Osteoblast (primary cell): ENCODE measurements around the gene POLR2L. TPM values are rescaled to one million over a fixed set of nuclear protein-coding genes. Genes with fewer than 3 reads are reported as not detected.

ENCODE experiments used
- DNase-seq: peaks from one replicate; pipeline ENCODE4 v3.0.0; 2011; ENCODE audit warnings: low spot score, mixed read lengths; ENCODE audit not compliant: insufficient read length; ENCODE audit errors: missing footprints
- H2AFZ ChIP-seq: 2 replicates; pipeline ENCODE4 v1.6.0; 2011; ENCODE audit warnings: mild to moderate bottlenecking, low read length
- H3K27ac ChIP-seq: 2 replicates; pipeline ENCODE4 v1.5.1; 2011; ENCODE audit warnings: mild to moderate bottlenecking, low read depth, low read length, moderate library complexity
- H3K27me3 ChIP-seq: 2 replicates; pipeline ENCODE4 v1.6.0; 2012; ENCODE audit warnings: mild to moderate bottlenecking, control low read depth, inconsistent platforms, low read length, moderate library complexity; ENCODE audit not compliant: insufficient read depth
- H3K36me3 ChIP-seq: 2 replicates; pipeline ENCODE4 v1.5.1; 2011; ENCODE audit warnings: mild to moderate bottlenecking, low read length, control low read depth, moderate library complexity; ENCODE audit not compliant: insufficient read depth
- H3K4me1 ChIP-seq: 2 replicates; pipeline ENCODE4 v1.5.1; 2011; ENCODE audit warnings: mild to moderate bottlenecking, low read length, control low read depth, moderate library complexity; ENCODE audit not compliant: insufficient read depth
- H3K4me2 ChIP-seq: 2 replicates; pipeline ENCODE4 v1.6.0; 2011; ENCODE audit warnings: mild to moderate bottlenecking, low read length; ENCODE audit not compliant: insufficient read depth
- H3K4me3 ChIP-seq: fragments of 200-600 bp; sonication (generic); 3 replicates; pipeline ENCODE4 v1.5.1; 2012; ENCODE audit warnings: mild to moderate bottlenecking, low read length, inconsistent platforms; ENCODE audit not compliant: insufficient read depth
- H3K79me2 ChIP-seq: 2 replicates; pipeline ENCODE4 v1.6.0; 2012; ENCODE audit warnings: mild to moderate bottlenecking, low read length, control low read depth, inconsistent platforms; ENCODE audit not compliant: insufficient read depth
- H3K9me3 ChIP-seq: 2 replicates; pipeline ENCODE4 v1.5.1; 2011; ENCODE audit warnings: low read depth, low read length, control low read depth
- H4K20me1 ChIP-seq: 2 replicates; pipeline ENCODE4 v1.6.0; 2012; ENCODE audit warnings: mild to moderate bottlenecking, low read length, control low read depth; ENCODE audit not compliant: insufficient read depth
- total RNA-seq: library from RNA; depleted of rRNA; stranded (reverse); fragments of >200 nt; gene quantifications from 2 replicates; pipeline ENCODE4 v1.2.3, GENCODE V29; 2012
- TF ChIP-seq, protein P1 (sequence below): IDR thresholded peaks from 2 replicates; pipeline ENCODE4 v1.5.1; 2011; ENCODE audit warnings: mild to moderate bottlenecking, low read depth, low read length, moderate library complexity; ENCODE audit errors: extremely low read depth

Gene POLR2L
- total RNA-seq, 1 donor: 60.8 TPM

DNA sequence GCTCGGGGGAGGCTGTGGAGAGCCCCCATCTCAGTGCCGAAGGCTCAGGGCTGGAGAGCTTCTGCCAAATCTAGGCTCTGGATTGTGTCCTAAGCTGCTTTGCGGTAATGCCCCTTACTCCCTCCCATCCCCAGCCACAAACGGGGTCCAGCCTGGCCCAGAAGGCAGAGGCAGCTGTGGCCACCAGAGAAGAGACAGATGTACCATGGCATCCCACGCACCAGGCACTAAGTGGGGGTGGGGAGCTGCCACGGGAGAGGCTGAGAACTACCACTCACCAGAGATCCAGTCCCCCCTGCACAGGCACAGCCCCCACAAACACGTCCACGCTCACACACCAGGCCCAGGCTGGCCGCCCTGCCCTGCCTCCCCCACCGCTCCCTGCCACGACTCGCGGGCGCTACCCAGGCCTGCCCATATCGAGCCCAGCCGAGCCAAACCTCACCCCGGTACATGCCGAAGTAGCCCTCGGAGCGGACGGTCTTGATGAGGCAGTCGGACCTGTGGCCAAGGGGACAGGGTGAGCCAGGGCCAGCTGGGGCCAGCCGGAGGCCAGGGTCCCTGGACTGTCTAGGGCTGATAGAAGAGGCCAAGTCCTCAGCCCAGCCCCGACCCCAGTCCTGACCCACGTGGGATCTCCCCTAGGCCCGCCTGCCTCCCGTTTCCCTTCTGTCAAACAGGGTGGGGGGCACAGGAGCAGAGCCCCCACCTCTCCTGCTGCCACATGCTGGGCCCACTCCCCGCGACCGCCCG is 48.1 kb downstream of the POLR2L start:
- no peak for DNase-seq
- Histone ChIP-seq H3K79me2 (peaks cover 4% of the 10 kb centered on the region), H4K20me1 (peaks cover 6% of the 10 kb centered on the region), H3K9me3 (no peaks in the 10 kb centered on the region), H3K27me3 (no peaks in the 10 kb centered on the region), H3K27ac (no peak overlapping the region), H3K4me1 (peaks cover 17% of the 10 kb centered on the region), H3K4me3 (no peak overlapping the region), H3K4me2 (no peak overlapping the region), H3K36me3 (no peaks in the 10 kb centered on the region), H2AFZ (no peak overlapping the region)
- TF ChIP-seq, protein P1, sequence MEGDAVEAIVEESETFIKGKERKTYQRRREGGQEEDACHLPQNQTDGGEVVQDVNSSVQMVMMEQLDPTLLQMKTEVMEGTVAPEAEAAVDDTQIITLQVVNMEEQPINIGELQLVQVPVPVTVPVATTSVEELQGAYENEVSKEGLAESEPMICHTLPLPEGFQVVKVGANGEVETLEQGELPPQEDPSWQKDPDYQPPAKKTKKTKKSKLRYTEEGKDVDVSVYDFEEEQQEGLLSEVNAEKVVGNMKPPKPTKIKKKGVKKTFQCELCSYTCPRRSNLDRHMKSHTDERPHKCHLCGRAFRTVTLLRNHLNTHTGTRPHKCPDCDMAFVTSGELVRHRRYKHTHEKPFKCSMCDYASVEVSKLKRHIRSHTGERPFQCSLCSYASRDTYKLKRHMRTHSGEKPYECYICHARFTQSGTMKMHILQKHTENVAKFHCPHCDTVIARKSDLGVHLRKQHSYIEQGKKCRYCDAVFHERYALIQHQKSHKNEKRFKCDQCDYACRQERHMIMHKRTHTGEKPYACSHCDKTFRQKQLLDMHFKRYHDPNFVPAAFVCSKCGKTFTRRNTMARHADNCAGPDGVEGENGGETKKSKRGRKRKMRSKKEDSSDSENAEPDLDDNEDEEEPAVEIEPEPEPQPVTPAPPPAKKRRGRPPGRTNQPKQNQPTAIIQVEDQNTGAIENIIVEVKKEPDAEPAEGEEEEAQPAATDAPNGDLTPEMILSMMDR: no peak

DNA sequence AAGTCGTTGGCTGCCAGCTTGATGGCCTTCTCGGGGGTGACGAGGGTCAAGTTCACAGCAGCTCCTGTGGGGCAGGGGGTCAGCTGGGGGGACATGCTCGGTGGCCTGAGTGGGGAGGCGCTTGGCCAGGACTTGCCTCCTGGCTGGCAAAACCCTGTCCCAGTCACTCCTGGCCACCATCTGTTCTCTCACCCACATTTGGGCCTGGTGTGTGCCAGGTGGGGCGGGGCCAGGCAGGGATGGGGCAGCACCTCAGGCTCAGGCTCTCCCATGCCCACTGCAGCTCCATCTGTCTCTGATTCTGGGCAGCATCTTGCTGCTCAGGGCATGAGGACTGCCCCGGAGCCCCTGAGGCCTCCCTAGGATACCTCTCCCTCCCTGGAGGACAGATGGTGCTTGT is 48.8 kb downstream of the POLR2L start:
- TF ChIP-seq, protein P1: no peak
- peaks cover 5% of the 10 kb centered on the region for H3K27me3 ChIP-seq

DNA sequence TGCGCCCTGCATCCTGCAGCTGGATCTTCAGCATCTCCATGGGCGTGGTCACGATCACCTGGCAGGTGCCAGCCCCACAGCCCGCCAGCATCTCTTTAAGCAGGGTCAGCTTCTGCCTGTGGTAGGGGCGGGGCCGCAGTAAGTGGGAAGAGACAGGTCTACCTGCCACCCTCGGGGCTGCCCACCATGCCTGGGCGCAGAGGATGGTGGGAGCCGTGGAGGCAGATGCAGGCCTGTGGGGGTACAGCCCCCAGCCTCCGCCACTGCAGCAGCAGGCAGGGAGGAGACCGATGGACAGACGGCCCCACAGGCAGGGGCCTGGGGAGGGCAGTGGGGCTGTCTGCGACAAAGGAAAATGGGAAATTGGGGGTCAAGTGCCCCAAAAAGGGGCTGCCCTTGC is 49.5 kb downstream of the POLR2L start:
- H4K20me1 ChIP-seq: peaks cover 9% of the 10 kb centered on the region
- no peaks in the 10 kb centered on the region for H3K9me3 ChIP-seq
- no peak for DNase-seq
- H3K4me3 ChIP-seq: no peak overlapping the region
- H3K4me1 ChIP-seq: peaks cover 17% of the 10 kb centered on the region
- H3K79me2 ChIP-seq: peaks cover 4% of the 10 kb centered on the region
- TF ChIP-seq, protein P1: no peak
- no peak overlapping the region for H3K4me2 ChIP-seq
- no peak overlapping the region for H3K27ac ChIP-seq
- H3K36me3 ChIP-seq: no peaks in the 10 kb centered on the region
- H3K27me3 ChIP-seq: peaks cover 5% of the 10 kb centered on the region
- H2AFZ ChIP-seq: no peak overlapping the region

More for the DNA sequence above, 48.8 kb downstream of the POLR2L start:
- Histone ChIP-seq H3K4me2 (no peak overlapping the region), H3K4me1 (peaks cover 17% of the 10 kb centered on the region), H3K27ac (no peak overlapping the region), H2AFZ (no peak overlapping the region), H3K36me3 (no peaks in the 10 kb centered on the region), H4K20me1 (peaks cover 9% of the 10 kb centered on the region), H3K79me2 (peaks cover 4% of the 10 kb centered on the region), H3K9me3 (no peaks in the 10 kb centered on the region), H3K4me3 (no peak overlapping the region)
- no peak for DNase-seq

DNA sequence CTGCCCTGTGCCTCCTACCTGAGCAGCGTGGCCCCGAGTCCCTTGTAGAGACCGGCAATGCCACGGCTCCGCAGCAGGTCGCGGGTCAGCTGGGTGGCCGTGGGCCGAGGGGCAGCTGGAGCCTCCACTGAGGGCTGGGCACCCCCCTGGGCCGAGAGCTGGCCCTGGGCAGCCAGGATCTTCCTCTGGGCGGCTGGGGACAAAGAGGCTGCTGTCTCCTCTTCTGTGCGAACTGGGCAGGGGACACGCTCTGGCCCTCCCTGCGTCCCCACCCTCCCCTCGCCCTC is 49.9 kb downstream of the POLR2L start:
- no peaks in the 10 kb centered on the region for H3K36me3 ChIP-seq
- H2AFZ ChIP-seq: no peak overlapping the region
- H4K20me1 ChIP-seq: peaks cover 9% of the 10 kb centered on the region
- peaks cover 5% of the 10 kb centered on the region for H3K27me3 ChIP-seq
- no peak for DNase-seq
- H3K4me2 ChIP-seq: no peak overlapping the region
- H3K4me1 ChIP-seq: peaks cover 17% of the 10 kb centered on the region
- no peak overlapping the region for H3K27ac ChIP-seq
- TF ChIP-seq, protein P1: no peak
- no peaks in the 10 kb centered on the region for H3K9me3 ChIP-seq
- H3K4me3 ChIP-seq: no peak overlapping the region
- H3K79me2 ChIP-seq: peaks cover 4% of the 10 kb centered on the region
